H9 (cell line): ENCODE results near the gene MYCBP2. TPM values are rescaled to one million over a fixed set of nuclear protein-coding genes. Genes with fewer than 3 reads are reported as not detected.

Experiments
- DNase-seq: peaks from one replicate; pipeline ENCODE4 v3.0.0-alpha.2; 2017
- H2AFZ ChIP-seq: one replicate; pipeline ENCODE4 v1.6.1; 2013; ENCODE audit warnings: mild to moderate bottlenecking, low read length, control low read depth, moderate library complexity
- H2AK5ac ChIP-seq: 2 replicates; pipeline ENCODE4 v1.6.1; 2013; ENCODE audit warnings: low read length, control low read depth, mixed read lengths; ENCODE audit not compliant: insufficient read length
- H2BK120ac ChIP-seq: one replicate; pipeline ENCODE4 v1.6.1; 2013; ENCODE audit warnings: low read depth, mild to moderate bottlenecking, low read length, control low read depth, inconsistent platforms; ENCODE audit not compliant: poor library complexity, severe bottlenecking
- H2BK12ac ChIP-seq: 2 replicates; pipeline ENCODE4 v1.6.1; 2013; ENCODE audit warnings: low read length, control low read depth, mixed read lengths, low read depth; ENCODE audit not compliant: insufficient read length
- H2BK15ac ChIP-seq: 2 replicates; pipeline ENCODE4 v1.6.1; 2013; ENCODE audit warnings: low read depth, low read length, control low read depth
- H2BK20ac ChIP-seq: one replicate; pipeline ENCODE4 v1.6.1; 2013; ENCODE audit warnings: low read depth, mild to moderate bottlenecking, low read length, control low read depth, inconsistent platforms; ENCODE audit not compliant: poor library complexity, severe bottlenecking
- H2BK5ac ChIP-seq: 2 replicates; pipeline ENCODE4 v1.6.1; 2013; ENCODE audit warnings: low read length, control low read depth, mixed read lengths; ENCODE audit not compliant: insufficient read length
- H3K14ac ChIP-seq: 2 replicates; pipeline ENCODE4 v1.6.1; 2013; ENCODE audit warnings: low read length, control low read depth; ENCODE audit not compliant: insufficient read depth
- H3K18ac ChIP-seq: 2 replicates; pipeline ENCODE4 v1.6.1; 2013; ENCODE audit warnings: low read depth, mild to moderate bottlenecking, mixed read lengths, low read length, control low read depth; ENCODE audit not compliant: insufficient read length
- H3K23ac ChIP-seq: 2 replicates; pipeline ENCODE4 v1.6.1; 2013; ENCODE audit warnings: low read length, control low read depth, mixed read lengths, low read depth; ENCODE audit not compliant: insufficient read length
- H3K23me2 ChIP-seq: 2 replicates; pipeline ENCODE4 v1.6.1; 2013; ENCODE audit warnings: low read depth, mild to moderate bottlenecking, mixed read lengths, low read length, control low read depth; ENCODE audit not compliant: insufficient read length, poor library complexity, severe bottlenecking
- H3K27ac ChIP-seq: 2 replicates; pipeline ENCODE4 v1.5.1; 2013; ENCODE audit warnings: low read length, control low read depth, mixed read lengths, low read depth; ENCODE audit not compliant: insufficient read length
- H3K27me3 ChIP-seq: 2 replicates; pipeline ENCODE4 v1.6.1; 2013; ENCODE audit warnings: low read length, control low read depth, inconsistent platforms; ENCODE audit not compliant: insufficient read depth
- H3K4ac ChIP-seq: 2 replicates; pipeline ENCODE4 v1.6.1; 2013; ENCODE audit warnings: low read depth, mild to moderate bottlenecking, control low read depth, inconsistent platforms, low read length, moderate library complexity
- H3K4me1 ChIP-seq: 2 replicates; pipeline ENCODE4 v1.6.1; 2013; ENCODE audit warnings: low read length, control low read depth, inconsistent platforms; ENCODE audit not compliant: insufficient read depth
- H3K4me2 ChIP-seq: 2 replicates; pipeline ENCODE4 v1.6.1; 2013; ENCODE audit warnings: low read length, control low read depth, mixed read lengths; ENCODE audit not compliant: insufficient read length, insufficient read depth
- H3K56ac ChIP-seq: 2 replicates; pipeline ENCODE4 v1.6.1; 2013; ENCODE audit warnings: low read depth, mild to moderate bottlenecking, mixed read lengths, low read length, control low read depth; ENCODE audit not compliant: insufficient read length
- H3K79me1 ChIP-seq: 2 replicates; pipeline ENCODE4 v1.6.1; 2013; ENCODE audit warnings: low read depth, mild to moderate bottlenecking, moderate library complexity, low read length, control low read depth, inconsistent platforms; ENCODE audit not compliant: insufficient read depth, poor library complexity, severe bottlenecking
- H3K79me2 ChIP-seq: 2 replicates; pipeline ENCODE4 v1.6.1; 2013; ENCODE audit warnings: low read length, control low read depth, inconsistent platforms; ENCODE audit not compliant: insufficient read depth
- H3K9ac ChIP-seq: 2 replicates; pipeline ENCODE4 v1.6.1; 2013; ENCODE audit warnings: low read length, control low read depth, mixed read lengths; ENCODE audit not compliant: insufficient read length; ENCODE audit errors: extremely low read depth
- H3K9me3 ChIP-seq: one replicate; pipeline ENCODE4 v1.6.1; 2013; ENCODE audit warnings: low read depth, low read length, inconsistent platforms; ENCODE audit not compliant: control insufficient read depth
- H3T11ph ChIP-seq: one replicate; pipeline ENCODE4 v1.6.1; 2013; ENCODE audit warnings: mild to moderate bottlenecking, low read length, control low read depth, inconsistent platforms
- H4K20me1 ChIP-seq: one replicate; pipeline ENCODE4 v1.6.1; 2013; ENCODE audit not compliant: control insufficient read depth, insufficient read length, insufficient read depth
- H4K5ac ChIP-seq: 2 replicates; pipeline ENCODE4 v1.6.1; 2013; ENCODE audit warnings: low read depth, mild to moderate bottlenecking, mixed read lengths, low read length, control low read depth; ENCODE audit not compliant: insufficient read length
- H4K8ac ChIP-seq: replicated peaks from 2 replicates; pipeline ENCODE4 v1.6.1; 2013; ENCODE audit warnings: low read length, control low read depth, mixed read lengths, low read depth; ENCODE audit not compliant: insufficient read length
- H4K91ac ChIP-seq: 2 replicates; pipeline ENCODE4 v1.6.1; 2013; ENCODE audit warnings: low read depth, mild to moderate bottlenecking, moderate library complexity, mixed read lengths, low read length, control low read depth; ENCODE audit not compliant: insufficient read length
- H3K27ac Mint-ChIP-seq, 3 experiments: 2 replicates in 2 of 3; 3 replicates in 1 of 3; pipeline ENCODE4 v1.8.0; 2020 to 2021; ENCODE audit warnings: mixed read lengths in 3 of 3, mild to moderate bottlenecking in 1 of 3, moderate library complexity in 1 of 3
- H3K27me3 Mint-ChIP-seq: 2 replicates; pipeline ENCODE4 v1.8.0; 2021; ENCODE audit warnings: low read depth, mild to moderate bottlenecking, moderate library complexity, mixed read lengths
- H3K36me3 Mint-ChIP-seq, 3 experiments: 2 replicates in 2 of 3; 3 replicates in 1 of 3; pipeline ENCODE4 v1.8.0; 2020 to 2021; ENCODE audit warnings: low read depth in 3 of 3, mixed read lengths in 3 of 3; ENCODE audit not compliant: insufficient read depth in 1 of 3
- H3K4me1 Mint-ChIP-seq, 2 experiments: 2 replicates each; pipeline ENCODE4 v1.8.0; 2020; ENCODE audit warnings: mixed read lengths in 2 of 2
- H3K4me3 Mint-ChIP-seq, 2 experiments: 2 replicates in 1 of 2; 3 replicates in 1 of 2; pipeline ENCODE4 v1.8.0; 2020 to 2021; ENCODE audit warnings: mild to moderate bottlenecking in 2 of 2, mixed read lengths in 2 of 2, moderate library complexity in 1 of 2
- H3K9me3 Mint-ChIP-seq, 2 experiments: 2 replicates in 1 of 2; 3 replicates in 1 of 2; pipeline ENCODE4 v1.8.0; 2020; ENCODE audit warnings: mild to moderate bottlenecking in 2 of 2, mixed read lengths in 2 of 2, moderate library complexity in 1 of 2
- WGBS: extraction: QIAGEN DNeasy Blood & Tissue Kit; methylation state at CpG from one replicate; pipeline ENCODE4 v1.1.7; 2013; ENCODE audit warnings: missing lambda C conversion rate, low lambda C conversion rate, mixed read lengths; ENCODE audit not compliant: insufficient read length; ENCODE audit errors: extremely low coverage; 5-methylcytosine and 5-hydroxymethylcytosine counted together
- total RNA-seq: library from RNA; stranded (reverse); gene quantifications from 2 replicates; pipeline ENCODE4 v1.2.1, GENCODE V29; 2021
- TF ChIP-seq, protein P1 (sequence below): fragments of 200-600 bp; sonication (generic); conservative IDR thresholded peaks from 3 replicates; pipeline ENCODE4 v1.8.0; 2021; ENCODE audit warnings: antibody characterized with exemption, mild to moderate bottlenecking

MYCBP2 gene
- total RNA-seq, 1 experiment from 2014 or later = 32.0 TPM

DNA sequence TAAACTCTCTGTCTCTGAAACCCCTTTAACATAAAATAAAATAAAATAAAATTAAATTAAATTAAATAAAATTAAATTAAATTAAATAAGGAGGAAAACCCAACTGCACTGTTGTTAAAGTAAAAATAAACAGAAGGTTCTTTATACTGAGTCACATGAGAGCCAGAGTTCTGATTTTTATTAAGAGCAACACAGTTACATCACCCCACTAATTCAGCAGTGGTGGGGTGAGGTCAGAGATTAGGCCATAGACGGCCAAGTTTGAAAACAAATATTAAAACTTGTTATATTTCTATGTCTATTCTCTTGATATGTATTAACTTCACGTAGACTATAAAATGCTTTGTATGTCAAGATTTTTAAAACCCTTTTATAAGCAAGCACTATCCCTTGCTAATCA lies 59.5 kb downstream of the MYCBP2 start:
- Histone ChIP-seq H3K4me2 (no peak overlapping the region), H3K79me1 (no peaks in the 10 kb centered on the region), H3K4ac (no peak overlapping the region), H3K27ac (no peak overlapping the region), H2BK15ac (no peak overlapping the region), H2BK120ac (no peak overlapping the region), H3K27me3 (no peaks in the 10 kb centered on the region), H2BK5ac (no peak overlapping the region), H3K23me2 (no peaks in the 10 kb centered on the region), H3K79me2 (no peaks in the 10 kb centered on the region), H3K14ac (no peak overlapping the region), H4K5ac (no peak overlapping the region), H4K20me1 (no peaks in the 10 kb centered on the region), H4K8ac (no peak overlapping the region), H3K56ac (no peak overlapping the region), H3K4me1 (no peaks in the 10 kb centered on the region), H3K9ac (no peak overlapping the region), H3K23ac (no peak overlapping the region), H2AK5ac (no peak overlapping the region), H2BK12ac (no peak overlapping the region), H2BK20ac (no peak overlapping the region), H3K18ac (no peak overlapping the region), H4K91ac (no peak overlapping the region), H3K9me3 (no peaks in the 10 kb centered on the region), H3T11ph (no peak overlapping the region), H2AFZ (no peak overlapping the region)
- H3K4me1 Mint-ChIP-seq = no peaks in the 10 kb centered on the region
- no peak overlapping the region for H3K4me3 Mint-ChIP-seq
- WGBS = no CpG with 5 or more reads among the region's 2 CpGs
- H3K27ac Mint-ChIP-seq = no peak overlapping the region
- TF ChIP-seq, protein P1, sequence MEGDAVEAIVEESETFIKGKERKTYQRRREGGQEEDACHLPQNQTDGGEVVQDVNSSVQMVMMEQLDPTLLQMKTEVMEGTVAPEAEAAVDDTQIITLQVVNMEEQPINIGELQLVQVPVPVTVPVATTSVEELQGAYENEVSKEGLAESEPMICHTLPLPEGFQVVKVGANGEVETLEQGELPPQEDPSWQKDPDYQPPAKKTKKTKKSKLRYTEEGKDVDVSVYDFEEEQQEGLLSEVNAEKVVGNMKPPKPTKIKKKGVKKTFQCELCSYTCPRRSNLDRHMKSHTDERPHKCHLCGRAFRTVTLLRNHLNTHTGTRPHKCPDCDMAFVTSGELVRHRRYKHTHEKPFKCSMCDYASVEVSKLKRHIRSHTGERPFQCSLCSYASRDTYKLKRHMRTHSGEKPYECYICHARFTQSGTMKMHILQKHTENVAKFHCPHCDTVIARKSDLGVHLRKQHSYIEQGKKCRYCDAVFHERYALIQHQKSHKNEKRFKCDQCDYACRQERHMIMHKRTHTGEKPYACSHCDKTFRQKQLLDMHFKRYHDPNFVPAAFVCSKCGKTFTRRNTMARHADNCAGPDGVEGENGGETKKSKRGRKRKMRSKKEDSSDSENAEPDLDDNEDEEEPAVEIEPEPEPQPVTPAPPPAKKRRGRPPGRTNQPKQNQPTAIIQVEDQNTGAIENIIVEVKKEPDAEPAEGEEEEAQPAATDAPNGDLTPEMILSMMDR = no peak
- no peaks in the 10 kb centered on the region for H3K27me3 Mint-ChIP-seq
- peaks cover 6 to 16% (median 12%) of the 10 kb centered on the region in 3 experiments; a peak in 6 of 7 replicates for H3K36me3 Mint-ChIP-seq
- H3K9me3 Mint-ChIP-seq = no peaks in the 10 kb centered on the region
- DNase-seq = no peak
